ENCODE measurements around the gene EPS15.

Gene EPS15

DNA sequence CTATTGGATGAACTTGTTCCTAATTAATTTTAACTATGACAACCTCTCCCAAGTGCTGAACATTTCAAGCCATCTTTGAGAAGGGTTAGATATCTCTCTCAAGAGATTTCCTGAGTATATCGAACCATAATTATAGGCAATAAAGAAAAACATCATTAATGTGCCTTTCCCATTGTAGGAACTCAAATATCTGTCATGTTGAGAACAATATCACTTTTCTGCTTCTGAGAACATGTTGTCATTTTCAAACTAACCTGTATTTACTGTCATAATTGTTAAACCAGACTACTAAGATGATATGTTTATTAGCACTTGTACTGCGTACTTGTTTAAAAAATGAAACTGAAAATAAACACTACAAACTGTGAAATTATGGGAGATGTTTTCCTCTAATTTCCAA, 4.3 kb downstream of the EPS15 start:
- TF ChIP-seq EZH2 (IDR thresholded peaks at IDR 0.05; ENCODE audit: borderline replicate concordance, low read length) = no peak
- TF ChIP-seq, protein P1, sequence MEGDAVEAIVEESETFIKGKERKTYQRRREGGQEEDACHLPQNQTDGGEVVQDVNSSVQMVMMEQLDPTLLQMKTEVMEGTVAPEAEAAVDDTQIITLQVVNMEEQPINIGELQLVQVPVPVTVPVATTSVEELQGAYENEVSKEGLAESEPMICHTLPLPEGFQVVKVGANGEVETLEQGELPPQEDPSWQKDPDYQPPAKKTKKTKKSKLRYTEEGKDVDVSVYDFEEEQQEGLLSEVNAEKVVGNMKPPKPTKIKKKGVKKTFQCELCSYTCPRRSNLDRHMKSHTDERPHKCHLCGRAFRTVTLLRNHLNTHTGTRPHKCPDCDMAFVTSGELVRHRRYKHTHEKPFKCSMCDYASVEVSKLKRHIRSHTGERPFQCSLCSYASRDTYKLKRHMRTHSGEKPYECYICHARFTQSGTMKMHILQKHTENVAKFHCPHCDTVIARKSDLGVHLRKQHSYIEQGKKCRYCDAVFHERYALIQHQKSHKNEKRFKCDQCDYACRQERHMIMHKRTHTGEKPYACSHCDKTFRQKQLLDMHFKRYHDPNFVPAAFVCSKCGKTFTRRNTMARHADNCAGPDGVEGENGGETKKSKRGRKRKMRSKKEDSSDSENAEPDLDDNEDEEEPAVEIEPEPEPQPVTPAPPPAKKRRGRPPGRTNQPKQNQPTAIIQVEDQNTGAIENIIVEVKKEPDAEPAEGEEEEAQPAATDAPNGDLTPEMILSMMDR (IDR thresholded peaks at IDR 0.05; ENCODE audit: low read length) = no peak

DNA sequence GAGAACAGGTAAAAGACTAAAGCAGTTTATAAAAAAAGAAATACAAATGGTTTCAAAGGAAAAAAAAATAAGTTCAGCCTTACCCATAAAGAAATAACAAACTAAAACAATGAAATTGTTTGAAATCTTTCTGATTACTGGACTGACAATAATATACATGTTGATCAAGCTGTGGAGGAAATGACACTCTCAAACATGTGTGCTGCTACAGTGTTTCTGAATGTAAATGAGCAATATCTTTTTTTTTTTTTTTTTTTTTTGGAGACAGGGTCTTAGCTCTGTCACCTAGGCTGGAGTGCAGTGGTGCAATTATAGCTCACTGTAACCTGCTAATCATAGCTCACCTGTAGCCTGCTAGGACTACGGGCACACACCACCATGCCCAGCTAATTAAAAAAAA, 6.5 kb downstream of the EPS15 start:
- Histone ChIP-seq H3K9me2 (ENCODE audit: low read depth, low read length) (no peaks in the 10 kb centered on the region), H3K4me2 (ENCODE audit: low read length) (peak overlapping the region; percentile 82), H3K9me3 (ENCODE audit: low read length) (no peaks in the 10 kb centered on the region), H3K79me2 (ENCODE audit: insufficient read depth, low read length) (peaks cover 100% of the 10 kb centered on the region), H3K9ac (ENCODE audit: low read length) (peak overlapping the region; percentile 98; the same call in 1 of the 2 replicates), H3K27me3 (ENCODE audit: insufficient read depth, low read length) (no peaks in the 10 kb centered on the region), H3K4me1 (ENCODE audit: insufficient read depth, low read length, severe bottlenecking) (peaks cover 92% of the 10 kb centered on the region), H3K36me3 (ENCODE audit: insufficient read depth, low read length) (no peaks in the 10 kb centered on the region), H2AFZ (ENCODE audit: low read length) (no peak overlapping the region), H3F3A (ENCODE audit: insufficient read depth, low read length) (0 out of 2 replicates have a peak, but pooled peaks cover 11% of the 10 kb centered on the region), H3K4me3 (ENCODE audit: low read depth, low read length, poor library complexity, severe bottlenecking) (peak overlapping the region; percentile 94), H3K27ac (ENCODE audit: low read depth, low read length, poor library complexity, severe bottlenecking) (peak overlapping the region; percentile 89), H4K20me1 (ENCODE audit: insufficient read depth, low read length) (no peaks in the 10 kb centered on the region)
- no peak for TF ChIP-seq EZH2 (IDR thresholded peaks at IDR 0.05; ENCODE audit: borderline replicate concordance, low read length)
- TF ChIP-seq, protein P1 (IDR thresholded peaks at IDR 0.05; ENCODE audit: low read length) = no peak

More for the DNA sequence above, 4.3 kb downstream of the EPS15 start:
- no peaks in the 10 kb centered on the region; the same call in 1 of the 2 replicates for H3K36me3 ChIP-seq (ENCODE audit: insufficient read depth, low read length)
- H3F3A ChIP-seq (ENCODE audit: insufficient read depth, low read length) = 0 out of 2 replicates have a peak, but pooled peaks cover 10% of the 10 kb centered on the region
- peak overlapping the region; percentile 89 for H3K27ac ChIP-seq (ENCODE audit: low read depth, low read length, poor library complexity, severe bottlenecking)
- H3K4me2 ChIP-seq (ENCODE audit: low read length) = peak overlapping the region; percentile 82
- H4K20me1 ChIP-seq (ENCODE audit: insufficient read depth, low read length) = no peaks in the 10 kb centered on the region
- no peak overlapping the region for H2AFZ ChIP-seq (ENCODE audit: low read length)
- H3K4me1 ChIP-seq (ENCODE audit: insufficient read depth, low read length, severe bottlenecking) = peaks cover 78% of the 10 kb centered on the region
- peaks cover 88% of the 10 kb centered on the region for H3K79me2 ChIP-seq (ENCODE audit: insufficient read depth, low read length)
- H3K9me3 ChIP-seq (ENCODE audit: low read length) = no peaks in the 10 kb centered on the region
- H3K27me3 ChIP-seq (ENCODE audit: insufficient read depth, low read length) = no peaks in the 10 kb centered on the region
- H3K9ac ChIP-seq (ENCODE audit: low read length) = peak overlapping the region; percentile 98
- peak overlapping the region; percentile 94 for H3K4me3 ChIP-seq (ENCODE audit: low read depth, low read length, poor library complexity, severe bottlenecking)
- H3K9me2 ChIP-seq (ENCODE audit: low read depth, low read length) = no peaks in the 10 kb centered on the region

DNA sequence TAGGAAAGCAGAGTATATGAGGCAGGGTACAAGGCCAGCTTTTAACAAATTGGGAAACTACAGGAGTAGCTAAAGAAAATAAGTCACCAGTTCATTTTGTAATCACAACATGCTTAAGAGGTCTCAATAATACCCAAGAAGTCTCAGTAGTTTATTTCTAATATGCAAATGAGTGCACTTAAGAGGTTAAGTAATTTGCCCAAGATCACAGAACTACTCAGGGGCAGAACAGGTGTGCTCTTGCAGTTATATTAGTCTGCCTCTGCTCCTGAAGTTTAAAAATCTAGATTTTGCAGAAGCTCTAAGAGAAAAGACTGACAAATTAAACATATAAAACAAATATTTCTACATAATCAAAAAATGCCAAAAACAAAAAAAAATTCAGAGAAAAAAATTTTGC, 6.9 kb downstream of the EPS15 start:
- peak overlapping the region; percentile 98; the same call in 1 of the 2 replicates for H3K9ac ChIP-seq (ENCODE audit: low read length)
- peak overlapping the region; percentile 82 for H3K4me2 ChIP-seq (ENCODE audit: low read length)

More for the DNA sequence above, 6.9 kb downstream of the EPS15 start:
- H4K20me1 ChIP-seq (ENCODE audit: insufficient read depth, low read length) = no peaks in the 10 kb centered on the region
- TF ChIP-seq EZH2 (IDR thresholded peaks at IDR 0.05; ENCODE audit: borderline replicate concordance, low read length) = no peak
- TF ChIP-seq, protein P1 (IDR thresholded peaks at IDR 0.05; ENCODE audit: low read length) = no peak
- peaks cover 100% of the 10 kb centered on the region for H3K79me2 ChIP-seq (ENCODE audit: insufficient read depth, low read length)
- no peaks in the 10 kb centered on the region for H3K9me3 ChIP-seq (ENCODE audit: low read length)
- H3K36me3 ChIP-seq (ENCODE audit: insufficient read depth, low read length) = no peaks in the 10 kb centered on the region; the same call in 1 of the 2 replicates
- no peaks in the 10 kb centered on the region for H3K9me2 ChIP-seq (ENCODE audit: low read depth, low read length)
- H3K27ac ChIP-seq (ENCODE audit: low read depth, low read length, poor library complexity, severe bottlenecking) = peak overlapping the region; percentile 89
- H3K27me3 ChIP-seq (ENCODE audit: insufficient read depth, low read length) = no peaks in the 10 kb centered on the region
- 0 out of 2 replicates have a peak, but pooled peaks cover 11% of the 10 kb centered on the region for H3F3A ChIP-seq (ENCODE audit: insufficient read depth, low read length)
- H3K4me3 ChIP-seq (ENCODE audit: low read depth, low read length, poor library complexity, severe bottlenecking) = peak overlapping the region; percentile 94
- no peak overlapping the region for H2AFZ ChIP-seq (ENCODE audit: low read length)
- H3K4me1 ChIP-seq (ENCODE audit: insufficient read depth, low read length, severe bottlenecking) = peaks cover 92% of the 10 kb centered on the region
